KMS-11 (cell line): ENCODE data around the gene VSIG1.

ENCODE experiments used
- H2AFZ ChIP-seq: fragments of 200-600 bp; sonication (generic); 2 replicates; pipeline ENCODE4 v1.6.1; 2016; ENCODE audit warnings: antibody characterized with exemption, mixed run types, low read depth
- H3K27ac ChIP-seq: fragments of 200-600 bp; sonication (generic); 2 replicates; pipeline ENCODE4 v1.6.1; 2016; ENCODE audit warnings: mild to moderate bottlenecking, mixed run types
- H3K27me3 ChIP-seq: fragments of 200-600 bp; sonication (generic); 2 replicates; pipeline ENCODE4 v1.6.1; 2017; ENCODE audit warnings: mild to moderate bottlenecking, low read depth, mixed run types, moderate library complexity; ENCODE audit not compliant: insufficient read depth
- H3K36me3 ChIP-seq: fragments of 200-600 bp; sonication (generic); 2 replicates; pipeline ENCODE4 v1.6.1; 2017; ENCODE audit warnings: mild to moderate bottlenecking, mixed run types; ENCODE audit not compliant: insufficient read depth
- H3K4me1 ChIP-seq: fragments of 200-600 bp; sonication (generic); 2 replicates; pipeline ENCODE4 v1.6.1; 2016; ENCODE audit warnings: mild to moderate bottlenecking, low read depth, mixed run types; ENCODE audit not compliant: poor library complexity, severe bottlenecking
- H3K4me2 ChIP-seq: fragments of 200-600 bp; sonication (generic); 2 replicates; pipeline ENCODE4 v1.7.0; 2016; ENCODE audit warnings: mild to moderate bottlenecking, mixed run types
- H3K4me3 ChIP-seq: fragments of 200-600 bp; sonication (generic); IDR thresholded peaks from 2 replicates; pipeline ENCODE4 v1.6.1; 2017; ENCODE audit warnings: low read depth, low read length, mixed read lengths; ENCODE audit not compliant: insufficient read depth
- H3K79me2 ChIP-seq: fragments of 200-600 bp; sonication (generic); 2 replicates; pipeline ENCODE4 v1.6.1; 2016; ENCODE audit warnings: low read depth, mixed run types; ENCODE audit not compliant: insufficient read depth
- H3K9ac ChIP-seq: fragments of 200-600 bp; sonication (generic); 2 replicates; pipeline ENCODE4 v1.6.1; 2016; ENCODE audit warnings: mild to moderate bottlenecking, mixed run types
- H4K20me1 ChIP-seq: fragments of 200-600 bp; sonication (generic); 2 replicates; pipeline ENCODE4 v1.6.1; 2016; ENCODE audit warnings: mild to moderate bottlenecking, mixed run types; ENCODE audit not compliant: insufficient read depth
- CTCF ChIP-seq: fragments of 200-600 bp; sonication (generic); conservative IDR thresholded peaks from 2 replicates; pipeline ENCODE4 v1.6.1; 2017; ENCODE audit warnings: low read depth, mild to moderate bottlenecking, antibody characterized with exemption, low read length, moderate library complexity, mixed read lengths

VSIG1 gene

GRCh38 chrX:108025376-108025775, 19.5 kb upstream of the VSIG1 start:
- Histone ChIP-seq H3K27me3 (no peaks in the 10 kb centered on the region), H4K20me1 (no peaks in the 10 kb centered on the region), H2AFZ (no peak overlapping the region), H3K36me3 (no peaks in the 10 kb centered on the region), H3K27ac (no peak overlapping the region), H3K9ac (no peak overlapping the region), H3K4me1 (no peaks in the 10 kb centered on the region), H3K4me3 (no peak overlapping the region), H3K79me2 (no peaks in the 10 kb centered on the region), H3K4me2 (no peak overlapping the region)
- no peak for TF ChIP-seq CTCF

- no peak overlapping the region for H3K4me3 ChIP-seq
- no peak for TF ChIP-seq CTCF
- H3K9ac ChIP-seq: no peak overlapping the region
- no peaks in the 10 kb centered on the region for H3K4me1 ChIP-seq
- H3K79me2 ChIP-seq: no peaks in the 10 kb centered on the region
- H3K27me3 ChIP-seq: no peaks in the 10 kb centered on the region
- no peaks in the 10 kb centered on the region for H3K36me3 ChIP-seq
- H4K20me1 ChIP-seq: no peaks in the 10 kb centered on the region
- H3K4me2 ChIP-seq: no peak overlapping the region
- H2AFZ ChIP-seq: no peak overlapping the region
- no peak overlapping the region for H3K27ac ChIP-seq
These were observed 18.8 kb upstream of the VSIG1 start for GRCh38 chrX:108025954-108026600.

GRCh38 chrX:108028854-108029253, 16.0 kb upstream of the VSIG1 start:
- TF ChIP-seq CTCF: no peak
- no peaks in the 10 kb centered on the region for H4K20me1 ChIP-seq
- no peak overlapping the region for H3K27ac ChIP-seq
- H3K79me2 ChIP-seq: no peaks in the 10 kb centered on the region
- no peak overlapping the region for H3K9ac ChIP-seq
- no peak overlapping the region for H2AFZ ChIP-seq
- H3K4me2 ChIP-seq: no peak overlapping the region
- H3K4me3 ChIP-seq: no peak overlapping the region
- no peaks in the 10 kb centered on the region for H3K27me3 ChIP-seq
- H3K4me1 ChIP-seq: no peaks in the 10 kb centered on the region
- no peaks in the 10 kb centered on the region for H3K36me3 ChIP-seq

DNA sequence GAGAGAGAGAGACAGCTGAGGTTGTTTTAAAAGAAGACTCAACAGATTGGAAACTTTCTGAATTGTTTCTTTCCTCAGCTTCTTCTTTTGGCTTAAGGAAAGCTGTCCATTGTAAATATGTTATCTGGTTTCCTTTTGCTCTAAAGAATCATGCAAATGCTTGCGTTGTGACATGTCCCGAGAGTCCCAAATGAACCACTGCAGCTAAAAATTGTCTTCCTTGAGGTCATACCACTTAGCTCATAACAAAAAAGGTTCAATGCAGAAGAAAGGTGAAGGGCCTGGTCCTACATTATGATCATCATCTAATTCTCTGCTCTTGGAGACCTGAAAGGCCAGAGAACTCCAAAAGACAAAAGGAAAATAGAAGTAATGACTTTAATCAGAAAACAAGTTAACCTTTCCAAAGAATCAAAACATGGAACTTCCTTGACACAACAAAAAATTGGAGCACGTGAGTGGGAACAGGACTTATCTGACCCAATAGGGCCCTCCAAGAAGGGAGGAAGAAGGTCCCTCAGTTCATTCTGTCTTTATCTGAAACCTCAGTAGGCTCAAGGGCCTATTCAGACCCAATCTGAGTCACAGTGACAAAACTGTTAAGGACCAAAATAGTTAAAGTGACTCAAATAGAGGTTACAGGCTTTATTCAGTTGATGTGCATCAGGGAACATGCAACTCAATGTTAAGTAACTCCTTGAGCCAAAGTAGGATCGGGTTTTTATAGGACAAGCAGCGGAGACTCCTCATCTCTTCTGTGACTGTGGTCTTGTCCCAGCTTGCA, 14.7 kb upstream of the VSIG1 start:
- H3K4me2 ChIP-seq: no peak overlapping the region
- no peaks in the 10 kb centered on the region for H4K20me1 ChIP-seq
- no peaks in the 10 kb centered on the region for H3K79me2 ChIP-seq
- H3K4me3 ChIP-seq: no peak overlapping the region
- no peak overlapping the region for H2AFZ ChIP-seq
- H3K27ac ChIP-seq: no peak overlapping the region
- H3K27me3 ChIP-seq: no peaks in the 10 kb centered on the region
- no peaks in the 10 kb centered on the region for H3K4me1 ChIP-seq
- H3K36me3 ChIP-seq: no peaks in the 10 kb centered on the region
- TF ChIP-seq CTCF: no peak
- no peak overlapping the region for H3K9ac ChIP-seq
